ENCODE measurements around the gene HOXB3. TPM values are rescaled to one million over a fixed set of nuclear protein-coding genes. Genes with fewer than 3 reads are reported as not detected.

HOXB3 gene
- polyA plus RNA-seq, 1 of the 3 experiments (the other 2 are of a cell fraction) = 0.46 TPM

GRCh38 chr17:48622857-48623256 lies 32.8 kb upstream of the HOXB3 start:
- H3K9me3 ChIP-seq = no peaks in the 10 kb centered on the region
- H3K36me3 ChIP-seq (replicated peaks in 1 of 2; ENCODE audit: control insufficient read depth in 1 of 2, insufficient read depth in 2 of 2, low read length in 1 of 2) = no peaks in the 10 kb centered on the region
- no peak overlapping the region for H3K4me3 ChIP-seq (ENCODE audit: low read depth in 2 of 2, low read length in 1 of 2)
- 29% methylated on average over 11 of the region's 11 CpGs for WGBS (ENCODE audit: low lambda C conversion rate)
- H4K20me1 ChIP-seq (ENCODE audit: insufficient read depth) = peaks cover 8% of the 10 kb centered on the region; the same call in 1 of the 2 replicates
- CTCF ChIA-PET = interaction anchor here (0.7 to 7.6 kb wide), 15 partner anchors 10 to 596 kb away, joined by 3 to 59 read pairs (median 4); no protein-coding TSS in a partner anchor
- H3K27me3 ChIP-seq (ENCODE audit: insufficient read depth) = peaks cover 98% of the 10 kb centered on the region
- H3K9ac ChIP-seq = no peak overlapping the region
- no peak for DNase-seq
- no peaks in the 10 kb centered on the region for H3K79me2 ChIP-seq (ENCODE audit: insufficient read depth)
- POLR2A ChIA-PET = no interaction called here
- H3K4me2 ChIP-seq = no peak overlapping the region
- H2AFZ ChIP-seq (ENCODE audit: low read depth) = no peak overlapping the region
- TF ChIP-seq MXI1 (IDR thresholded peaks at IDR 0.05; ENCODE audit: low read depth, low read length) (no peak), ELF1 (IDR thresholded peaks at IDR 0.05) (no peak), NFIC (IDR thresholded peaks at IDR 0.05; ENCODE audit: borderline replicate concordance) (no peak), IRF3 (IDR thresholded peaks at IDR 0.05; ENCODE audit: low read depth, low read length) (no peak), RAD21 (IDR thresholded peaks at IDR 0.05; ENCODE audit: low read length) (no peak), TAF1 (IDR thresholded peaks at IDR 0.05; ENCODE audit: borderline replicate concordance, low read depth, low read length) (no peak), RCOR1 (IDR thresholded peaks at IDR 0.05; ENCODE audit: low read length) (no peak), REST (IDR thresholded peaks at IDR 0.05; ENCODE audit: low read depth, low read length) (no peak), SIN3A (IDR thresholded peaks at IDR 0.05; ENCODE audit: borderline replicate concordance, low read depth, low read length) (no peak)
- H3K27ac ChIP-seq (ENCODE audit: low read depth in 2 of 2, low read length in 1 of 2) = no peak overlapping the region
- H3K4me1 ChIP-seq (ENCODE audit: control insufficient read depth in 1 of 2, insufficient read depth in 2 of 2, low read depth in 1 of 2, low read length in 1 of 2) = no peaks in the 10 kb centered on the region
- H3K9me2 ChIP-seq = no peaks in the 10 kb centered on the region
- H3F3A ChIP-seq (replicated peaks; ENCODE audit: insufficient read depth) = no peaks in the 10 kb centered on the region

- 26% methylated on average over 37 of the region's 41 CpGs for WGBS (ENCODE audit: low lambda C conversion rate)
- no peak overlapping the region for H2AFZ ChIP-seq (ENCODE audit: low read depth)
- H3K4me2 ChIP-seq = no peak overlapping the region
- CTCF ChIA-PET = interaction anchor here (0.6 to 7.6 kb wide), 18 partner anchors 8 to 595 kb away, joined by 3 to 59 read pairs (median 3); no protein-coding TSS in a partner anchor
- H3K27ac ChIP-seq (ENCODE audit: low read depth in 2 of 2, low read length in 1 of 2) = no peak overlapping the region
- H4K20me1 ChIP-seq (ENCODE audit: insufficient read depth) = peaks cover 11% of the 10 kb centered on the region; the same call in 1 of the 2 replicates
- DNase-seq = no peak
- no peaks in the 10 kb centered on the region for H3K9me3 ChIP-seq
- H3K79me2 ChIP-seq (ENCODE audit: insufficient read depth) = no peaks in the 10 kb centered on the region
- H3F3A ChIP-seq (replicated peaks; ENCODE audit: insufficient read depth) = no peaks in the 10 kb centered on the region
- H3K9ac ChIP-seq = no peak overlapping the region
- H3K27me3 ChIP-seq (ENCODE audit: insufficient read depth) = peaks cover 98% of the 10 kb centered on the region
- H3K9me2 ChIP-seq = no peaks in the 10 kb centered on the region
- no peak overlapping the region for H3K4me3 ChIP-seq (ENCODE audit: low read depth in 2 of 2, low read length in 1 of 2)
- H3K36me3 ChIP-seq (replicated peaks in 1 of 2; ENCODE audit: control insufficient read depth in 1 of 2, insufficient read depth in 2 of 2, low read length in 1 of 2) = no peaks in the 10 kb centered on the region
- TF ChIP-seq REST (IDR thresholded peaks at IDR 0.05; ENCODE audit: low read depth, low read length) (no peak), RFX5 (IDR thresholded peaks at IDR 0.05; ENCODE audit: low read length) (no peak), MXI1 (IDR thresholded peaks at IDR 0.05; ENCODE audit: low read depth, low read length) (no peak)
- POLR2A ChIA-PET = no interaction called here
- H3K4me1 ChIP-seq (ENCODE audit: control insufficient read depth in 1 of 2, insufficient read depth in 2 of 2, low read depth in 1 of 2, low read length in 1 of 2) = no peaks in the 10 kb centered on the region
These were observed 31.7 kb upstream of the HOXB3 start for GRCh38 chr17:48621410-48622392.
